ENCODE measurements around the gene LTF. TPM values are rescaled to one million over a fixed set of nuclear protein-coding genes. Genes with fewer than 3 reads are reported as not detected.
"Not testable (repeated sequence)": the region's sequence is repeated elsewhere in the genome, so short reads cannot be mapped to it uniquely, and the experiment has no call there.

LTF gene
- polyA plus RNA-seq, 4 donors = 1.6 to 3.6 (median 2.6) TPM

DNA sequence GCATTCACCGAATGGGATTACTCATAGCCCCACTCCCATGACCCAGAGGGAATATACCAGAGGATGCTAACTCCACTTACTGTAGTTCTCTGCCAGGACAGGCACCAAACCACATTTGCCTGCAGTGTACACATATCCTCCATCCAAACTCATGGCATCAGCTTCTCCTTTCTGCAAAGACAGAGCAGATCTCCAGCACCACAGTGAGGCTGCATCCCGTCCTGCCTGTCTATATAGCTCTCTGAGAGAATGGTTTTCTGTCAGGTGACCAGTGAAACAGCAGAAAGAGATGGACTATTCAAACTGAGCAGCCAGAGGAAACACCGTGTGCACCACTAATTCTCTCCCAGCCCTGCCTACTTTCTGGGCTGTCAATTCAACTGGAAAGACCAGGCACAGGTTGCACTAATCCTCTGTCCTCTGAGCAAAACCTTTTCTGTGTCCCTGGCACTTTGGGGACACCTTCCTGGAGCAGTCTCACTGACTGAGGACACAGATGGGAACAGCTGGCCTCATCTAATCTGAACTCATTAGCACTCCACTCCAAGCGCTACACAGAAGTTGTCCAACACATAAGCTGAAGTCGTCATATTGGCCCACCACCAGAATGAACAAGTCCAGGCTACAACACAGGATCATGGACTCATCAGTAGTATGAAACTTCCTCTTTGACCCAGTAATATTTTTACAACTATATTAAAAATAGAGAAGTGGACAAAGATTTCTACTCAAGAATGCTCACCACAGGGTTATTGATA, 17.3 kb downstream of the LTF start:
- no peak for DNase-seq (ENCODE audit: low read depth in 4 of 4, low spot score in 2 of 4)

DNA sequence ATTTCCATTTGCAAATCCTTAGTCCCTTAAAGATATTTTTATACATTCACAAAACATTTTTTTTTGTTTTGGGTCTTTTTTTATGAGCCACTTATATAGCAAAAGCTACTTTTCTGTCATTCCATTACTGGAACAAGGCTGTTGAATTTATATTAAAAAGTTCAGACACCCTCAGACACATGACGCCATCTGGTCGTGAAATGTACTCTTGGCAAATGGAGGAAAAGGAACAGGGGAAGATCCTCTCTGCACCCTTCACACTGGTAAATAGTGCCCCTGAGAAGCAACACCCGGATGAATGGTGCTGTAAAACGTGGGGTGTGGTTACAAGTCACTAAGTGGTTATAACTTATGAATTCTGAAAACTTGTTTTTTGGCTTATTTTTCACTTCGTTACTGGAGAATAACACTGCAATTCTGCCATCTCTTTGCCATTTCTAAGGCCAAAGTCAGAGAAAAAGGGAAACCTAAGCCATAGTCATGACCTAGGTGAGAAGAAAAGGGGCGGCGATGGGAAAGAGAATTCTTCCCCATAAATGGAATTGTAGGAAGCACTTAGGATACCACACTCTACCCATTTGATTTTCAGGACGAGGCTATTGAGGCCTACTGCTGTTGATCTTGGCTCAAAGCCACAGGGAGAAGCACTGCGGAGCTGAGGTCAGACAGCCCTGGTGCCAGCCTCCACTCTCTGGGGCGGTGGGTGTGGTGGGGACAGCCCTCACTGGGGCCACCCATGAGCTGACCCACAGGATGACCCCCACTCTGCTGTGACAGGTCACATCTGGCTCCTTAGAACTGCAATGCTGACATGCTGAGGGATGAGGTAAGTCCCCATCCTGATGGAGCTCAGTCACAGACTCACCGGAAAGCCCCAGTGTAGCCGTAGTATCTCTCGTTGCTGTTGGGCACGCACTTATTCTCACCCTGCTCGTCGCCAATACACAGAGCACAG, 21.9 kb downstream of the LTF start:
- peak in 2 of 4 donors; percentile 25 to 29 for DNase-seq (ENCODE audit: low read depth in 4 of 4, low spot score in 2 of 4)

DNA sequence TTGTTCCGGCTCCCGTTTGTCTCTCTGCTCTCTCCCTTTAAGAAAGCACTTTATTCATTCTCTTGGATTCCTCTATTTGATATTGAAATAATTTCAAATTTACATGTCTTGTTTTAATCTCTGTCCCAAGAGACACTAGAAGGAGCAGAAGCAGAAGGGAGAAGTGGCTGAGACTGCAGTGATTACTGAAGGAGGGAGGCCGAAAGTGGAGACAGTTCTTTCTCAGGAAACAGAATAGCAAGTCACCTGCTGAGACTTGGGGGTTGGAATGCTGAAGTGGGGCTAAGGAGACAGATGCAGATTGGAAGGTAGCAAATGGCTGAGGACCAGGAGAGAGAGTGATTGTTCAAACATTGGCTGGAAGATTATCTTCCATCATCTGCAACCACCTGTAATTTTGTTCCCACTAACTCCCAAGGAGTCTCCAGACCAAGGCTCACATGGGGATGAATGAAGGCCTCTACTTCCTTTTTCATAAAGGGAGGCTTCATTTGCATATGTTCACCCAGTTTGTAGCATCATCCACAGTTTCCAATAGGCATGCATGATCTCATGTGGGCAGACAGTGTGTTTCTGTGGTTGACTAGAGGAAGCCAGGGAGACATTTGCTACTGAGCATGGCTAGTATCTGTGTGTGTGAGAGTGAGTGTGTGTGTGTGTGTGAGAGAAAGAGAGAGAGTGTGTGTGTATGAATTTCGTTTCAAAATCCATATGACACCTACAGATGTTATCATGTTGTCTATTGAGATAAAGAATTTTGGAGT, 24.0 kb downstream of the LTF start:
- DNase-seq (ENCODE audit: low read depth in 4 of 4, low spot score in 2 of 4) = no peak

DNA sequence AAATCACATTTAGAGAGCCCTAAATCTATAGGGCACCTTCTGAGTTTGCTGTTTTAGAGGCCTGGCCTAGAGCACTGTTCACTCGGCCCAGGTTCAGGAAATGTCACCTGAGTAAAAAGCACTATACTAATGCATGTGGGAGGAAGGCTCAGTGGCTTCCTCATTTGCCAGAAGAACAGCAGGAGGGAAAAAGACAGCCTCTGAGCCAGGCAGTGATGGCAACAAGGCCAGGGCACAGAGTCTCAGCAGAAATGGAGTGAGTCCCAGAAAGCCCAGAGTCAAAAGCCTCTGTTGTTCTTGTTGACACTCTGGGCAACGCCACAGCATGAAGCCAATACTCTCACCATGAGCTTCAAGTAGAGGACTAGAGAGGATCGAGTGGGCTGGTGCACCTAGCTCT, 25.9 kb downstream of the LTF start:
- no peak for DNase-seq (ENCODE audit: low read depth in 4 of 4, low spot score in 2 of 4)

- DNase-seq (ENCODE audit: low read depth in 4 of 4, low spot score in 2 of 4) = no peak
Observed at GRCh38 chr3:46435081-46435726, 29.5 kb downstream of the LTF start.

DNA sequence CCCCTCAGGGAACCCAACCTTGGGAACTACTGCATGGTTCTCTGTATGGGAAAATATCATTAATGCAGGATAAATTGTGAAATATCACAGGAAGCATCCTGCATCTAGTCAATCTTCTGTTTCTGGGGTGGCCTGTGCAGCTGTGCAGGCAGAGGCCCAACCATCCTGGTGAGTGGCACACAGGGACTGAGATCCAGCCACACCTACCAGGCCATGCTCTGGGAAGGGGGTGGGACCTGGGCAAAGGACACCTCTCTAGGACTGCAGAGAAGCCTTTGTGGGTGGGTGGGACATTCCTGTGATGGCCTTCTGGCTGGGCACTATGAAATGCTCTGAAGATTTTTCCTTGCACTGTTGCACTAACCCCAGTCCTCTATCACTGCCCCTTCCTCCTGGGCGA, 30.9 kb downstream of the LTF start:
- no peak for DNase-seq (ENCODE audit: low read depth in 4 of 4, low spot score in 2 of 4)

GRCh38 chr3:46433118-46433517, 31.6 kb downstream of the LTF start:
- DNase-seq (ENCODE audit: low read depth in 4 of 4, low spot score in 2 of 4) = not testable (repeated sequence)

DNA sequence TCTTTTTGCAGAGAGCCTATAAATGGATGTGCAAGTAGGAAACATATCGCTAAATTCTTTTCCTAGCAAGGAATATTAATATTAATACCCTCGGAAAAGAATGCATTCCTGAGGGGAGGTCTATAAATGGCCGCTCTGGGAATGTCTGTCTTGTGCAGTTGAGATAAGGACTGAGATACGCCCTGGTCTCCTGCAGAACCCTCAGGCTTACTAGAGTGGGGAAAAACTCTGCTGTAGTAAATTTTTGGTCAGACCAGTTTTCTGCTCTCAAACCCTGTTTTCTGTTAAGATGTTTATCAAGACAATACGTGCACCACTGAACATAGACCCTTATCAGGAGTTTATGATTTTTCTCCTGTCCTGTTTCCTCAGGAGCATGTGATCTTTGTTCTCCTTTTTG, 32.8 kb downstream of the LTF start:
- DNase-seq (ENCODE audit: low read depth in 4 of 4, low spot score in 2 of 4) = not testable (repeated sequence)

DNA sequence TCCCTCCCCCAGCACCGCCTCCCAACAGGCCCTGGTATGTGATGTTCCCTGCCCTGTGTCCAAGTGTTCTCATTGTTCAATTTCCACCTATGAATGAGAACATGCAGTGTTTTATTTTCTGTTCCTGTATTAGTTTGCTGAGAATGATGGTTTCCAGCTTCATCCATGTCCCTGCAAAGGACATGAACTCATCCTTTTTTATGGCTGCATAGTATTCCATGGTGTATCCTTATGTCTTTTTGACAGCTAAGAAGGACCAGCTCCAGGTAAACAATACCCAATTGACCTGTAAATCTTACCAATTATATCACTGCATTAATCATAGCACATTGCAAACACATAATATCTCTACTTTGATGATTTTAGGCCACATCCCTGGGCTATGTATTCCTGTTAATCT, 33.8 kb downstream of the LTF start:
- DNase-seq (ENCODE audit: low read depth in 4 of 4, low spot score in 2 of 4) = not testable (repeated sequence)

DNA sequence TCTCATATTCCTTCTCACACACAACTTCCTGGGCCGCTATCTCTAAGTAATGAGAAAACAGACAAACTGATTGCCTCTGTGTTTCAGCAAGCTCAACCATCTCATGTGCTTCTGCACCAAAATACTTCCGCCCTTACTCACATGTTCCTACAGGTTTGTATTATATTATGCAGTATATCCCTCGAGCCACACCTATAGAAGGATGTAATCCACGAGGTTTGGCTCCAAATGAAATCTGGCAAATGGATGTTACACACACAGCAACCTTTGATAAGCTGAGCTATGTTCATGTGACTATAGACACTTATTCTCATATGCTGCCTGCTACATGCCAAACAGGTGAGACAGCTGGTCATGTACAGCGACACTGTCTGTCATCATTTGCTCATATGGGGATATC, 35.0 kb downstream of the LTF start:
- no peak for DNase-seq (ENCODE audit: low read depth in 4 of 4, low spot score in 2 of 4)

DNA sequence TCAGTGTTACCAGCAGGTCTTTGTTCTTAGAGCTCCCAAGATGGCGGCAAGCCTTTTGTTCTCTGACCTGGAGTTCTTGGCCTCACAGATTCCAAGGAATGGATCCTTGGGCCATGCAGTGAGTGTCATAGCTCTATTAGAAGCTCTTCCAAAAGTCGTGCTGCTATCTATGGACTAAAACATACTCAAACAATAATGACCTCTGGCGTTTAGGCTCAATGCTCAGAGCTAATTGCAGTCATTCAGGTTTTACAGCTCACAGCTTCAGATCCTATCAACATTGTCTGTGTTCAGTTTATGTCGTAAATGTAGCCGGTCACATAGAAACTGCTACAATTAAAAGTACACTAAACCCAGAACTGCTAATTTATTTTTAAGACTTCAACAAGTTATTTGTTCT, 35.5 kb downstream of the LTF start:
- no peak for DNase-seq (ENCODE audit: low read depth in 4 of 4, low spot score in 2 of 4)

DNA sequence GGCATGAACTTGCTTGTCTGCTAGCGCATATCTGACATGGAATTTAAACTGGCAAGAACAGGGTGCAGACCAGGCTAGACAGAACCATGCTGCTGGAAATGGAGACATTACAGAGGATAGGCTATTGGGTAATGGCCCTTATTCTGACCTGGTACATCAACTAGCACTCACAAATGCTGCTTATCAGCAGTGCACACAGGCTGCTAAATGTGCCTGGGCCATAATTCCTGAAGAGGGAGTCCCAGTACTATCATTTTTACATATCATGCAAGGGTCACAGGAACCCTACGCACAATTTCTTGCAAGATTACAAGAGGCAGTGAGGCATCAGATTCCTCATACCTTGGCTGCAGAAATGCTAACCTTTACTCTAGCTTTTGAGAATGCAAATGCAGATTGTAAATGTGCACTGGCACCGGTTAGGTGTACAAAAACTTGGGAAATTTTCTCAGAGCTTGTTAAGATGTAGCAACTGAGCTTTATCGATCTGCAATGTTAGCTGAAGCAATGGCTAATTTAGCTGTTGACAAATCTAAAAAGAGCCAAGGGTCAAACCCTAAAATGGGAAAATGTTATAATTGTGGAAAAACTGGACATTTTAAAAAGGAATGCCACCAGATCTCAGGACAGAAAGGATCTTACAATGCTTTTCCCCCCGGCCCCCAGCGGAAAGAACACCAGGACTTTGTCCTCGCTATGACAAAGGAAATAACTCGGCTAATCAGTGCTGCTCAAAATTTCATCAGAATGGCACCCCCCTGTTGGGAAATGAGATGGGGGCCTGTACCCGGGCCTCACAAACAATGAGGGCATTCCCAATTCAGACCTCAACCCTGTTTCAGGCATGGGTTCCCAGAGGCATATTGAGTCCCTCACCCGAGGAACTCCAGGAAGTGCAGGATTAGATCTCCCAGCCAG, 36.5 kb downstream of the LTF start:
- DNase-seq (ENCODE audit: low read depth in 4 of 4, low spot score in 2 of 4) = no peak

GRCh38 chr3:46427404-46427803, 37.3 kb downstream of the LTF start:
- DNase-seq (ENCODE audit: low read depth in 4 of 4, low spot score in 2 of 4) = not testable (repeated sequence)

DNA sequence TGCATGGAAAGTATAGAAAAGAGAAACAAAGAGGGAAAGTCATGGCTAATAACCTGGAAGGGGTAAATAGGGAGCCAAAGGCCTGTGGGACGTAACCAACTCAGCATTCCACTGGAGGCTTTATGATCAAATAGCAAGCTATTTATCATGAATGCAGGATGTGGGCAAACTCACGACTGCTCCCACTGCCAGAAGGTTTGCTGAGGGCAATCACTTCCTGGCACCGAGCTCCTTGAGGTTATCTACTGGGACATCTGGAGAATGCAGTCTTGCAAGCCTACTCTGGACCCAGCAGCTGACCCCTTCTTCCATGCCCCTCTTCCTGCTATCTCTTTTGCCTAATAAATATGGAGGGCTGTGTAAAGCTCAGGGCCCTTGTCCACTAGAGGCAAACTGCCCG, 38.2 kb downstream of the LTF start:
- DNase-seq (ENCODE audit: low read depth in 4 of 4, low spot score in 2 of 4) = not testable (repeated sequence)

DNA sequence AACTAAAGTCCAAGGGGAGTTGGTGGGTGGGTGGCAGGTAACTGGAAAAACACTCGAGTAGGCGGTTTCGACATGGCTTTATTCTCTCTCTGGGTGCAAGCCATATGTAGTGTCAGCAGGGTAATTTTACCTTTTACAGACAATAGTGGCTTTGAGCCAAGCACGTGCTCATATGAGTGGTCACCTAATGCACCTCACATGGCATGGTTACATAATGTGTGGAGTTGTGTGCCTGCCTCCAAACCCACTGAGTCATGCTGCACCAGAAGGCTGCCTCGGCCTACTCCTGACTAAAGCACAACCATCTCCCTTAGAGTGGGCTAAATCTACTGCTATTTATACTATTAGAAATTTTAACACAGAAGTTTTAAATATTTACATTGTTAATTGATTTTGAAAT, 41.1 kb downstream of the LTF start:
- DNase-seq (ENCODE audit: low read depth in 4 of 4, low spot score in 2 of 4) = no peak

GRCh38 chr3:46422617-46423016, 42.1 kb downstream of the LTF start:
- no peak for DNase-seq (ENCODE audit: low read depth in 4 of 4, low spot score in 2 of 4)

DNA sequence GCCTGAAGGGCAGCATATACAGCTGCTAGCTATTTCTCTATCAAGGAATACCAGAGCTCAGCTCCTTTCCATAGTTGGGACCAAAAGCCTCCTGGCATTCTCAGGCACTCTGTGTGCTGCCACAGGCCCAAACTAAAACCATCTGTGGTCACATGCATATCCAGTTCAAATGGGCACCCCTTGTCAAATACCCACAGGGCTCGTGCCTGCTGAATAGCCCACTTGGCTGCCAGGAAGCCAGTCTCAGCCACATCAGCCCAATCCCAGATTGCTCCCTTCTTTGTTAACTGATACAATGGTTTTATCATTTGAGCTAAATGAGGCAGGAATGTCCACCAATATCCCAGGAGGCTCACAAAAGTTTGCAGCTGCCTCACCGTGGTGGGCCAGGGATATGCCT, 43.8 kb downstream of the LTF start:
- DNase-seq (ENCODE audit: low read depth in 4 of 4, low spot score in 2 of 4) = no peak

DNA sequence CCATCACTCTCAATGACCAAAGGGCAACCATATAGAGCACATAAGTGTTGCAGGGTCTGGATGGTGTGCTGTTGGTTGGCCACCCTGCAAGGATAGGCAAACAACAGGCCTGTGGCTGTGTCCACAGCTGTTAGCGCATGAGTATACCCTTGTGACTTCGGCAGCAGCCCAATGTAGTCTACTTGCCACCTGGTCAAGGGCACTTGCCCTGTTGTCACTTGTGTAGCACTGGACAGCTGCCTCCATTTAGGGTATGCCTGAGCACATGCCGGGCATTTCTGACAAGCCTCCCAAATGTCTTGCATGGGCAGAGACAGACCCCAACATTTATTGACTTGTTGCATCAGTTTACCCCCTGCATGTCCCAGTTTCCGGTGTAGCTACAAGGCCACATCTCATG, 44.9 kb downstream of the LTF start:
- DNase-seq (ENCODE audit: low read depth in 4 of 4, low spot score in 2 of 4) = no peak

DNA sequence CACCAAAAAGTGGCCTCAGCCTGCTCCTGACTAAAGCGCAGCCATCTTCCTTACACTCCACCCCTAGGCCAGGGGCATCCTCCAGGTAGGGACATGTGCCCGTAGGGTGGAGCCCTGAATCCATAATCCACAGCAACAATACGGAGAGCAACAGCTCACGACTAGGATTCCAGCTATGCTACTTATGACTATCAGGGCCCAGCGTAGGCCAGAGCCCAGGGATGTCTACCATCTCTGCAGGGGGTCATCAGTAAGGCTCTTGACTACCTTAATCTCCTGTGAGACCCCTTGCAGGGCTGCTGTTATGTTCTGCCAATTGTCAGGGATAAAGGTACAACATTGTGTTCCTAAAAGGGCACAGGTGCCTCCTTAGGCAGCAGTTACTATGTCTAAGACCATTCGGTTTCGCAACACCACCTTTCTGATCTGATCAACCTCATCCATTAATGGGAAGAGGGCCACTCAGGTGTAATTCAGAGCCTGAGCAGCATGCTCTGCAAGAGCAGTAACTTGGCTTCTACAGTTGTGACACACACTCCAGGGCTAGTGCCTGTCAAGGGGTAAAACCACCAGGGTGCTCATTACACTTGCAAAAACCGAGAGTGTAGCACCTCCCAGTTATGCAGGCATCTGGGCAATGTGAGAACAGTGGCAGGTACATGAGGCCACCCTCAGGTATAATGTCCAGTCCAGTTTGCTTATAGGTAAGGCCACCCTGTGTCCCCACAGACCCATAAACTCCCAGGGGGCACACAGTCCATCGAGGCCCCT, 46.7 kb downstream of the LTF start:
- DNase-seq (ENCODE audit: low read depth in 4 of 4, low spot score in 2 of 4) = no peak
